Mammary epithelial cell (primary cell): Measurements from ENCODE around the gene ATG4C.

Experiments used
- EZH2 ChIP-seq: IDR thresholded peaks from 2 replicates; pipeline ENCODE4 v1.6.1; 2012; ENCODE audit warnings: low read length, inconsistent platforms, borderline replicate concordance
- TF ChIP-seq, protein P1 (sequence below), 2 donors: IDR thresholded peaks in 1 of 2; conservative IDR thresholded peaks in 1 of 2; 2 replicates each; pipeline ENCODE4 v1.5.1; 2011 to 2012; ENCODE audit warnings: inconsistent platforms in 2 of 2, low read length in 2 of 2, mild to moderate bottlenecking in 2 of 2, control low read depth in 1 of 2, low read depth in 1 of 2; ENCODE audit not compliant: insufficient read depth in 1 of 2; ENCODE audit errors: extremely low read depth in 1 of 2

DNA sequence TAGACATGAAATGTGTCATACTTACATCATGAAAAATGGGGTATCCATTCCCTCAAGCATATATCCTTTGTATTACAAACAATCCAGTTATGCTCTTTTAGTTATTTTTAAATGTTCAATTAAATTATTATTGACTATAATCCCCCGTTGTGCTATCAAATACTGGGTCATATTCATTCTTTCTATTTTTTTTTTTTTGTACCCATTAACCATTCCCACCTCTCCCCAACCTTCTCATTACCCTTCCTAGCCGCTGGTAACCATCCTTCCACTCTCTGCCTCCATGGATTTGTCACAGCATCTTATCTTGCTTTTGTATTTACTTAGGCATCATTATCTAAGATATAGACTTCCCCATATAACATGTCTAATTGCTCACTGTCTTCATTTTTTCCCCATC is 15.8 kb downstream of the ATG4C start:
- TF ChIP-seq, protein P1, sequence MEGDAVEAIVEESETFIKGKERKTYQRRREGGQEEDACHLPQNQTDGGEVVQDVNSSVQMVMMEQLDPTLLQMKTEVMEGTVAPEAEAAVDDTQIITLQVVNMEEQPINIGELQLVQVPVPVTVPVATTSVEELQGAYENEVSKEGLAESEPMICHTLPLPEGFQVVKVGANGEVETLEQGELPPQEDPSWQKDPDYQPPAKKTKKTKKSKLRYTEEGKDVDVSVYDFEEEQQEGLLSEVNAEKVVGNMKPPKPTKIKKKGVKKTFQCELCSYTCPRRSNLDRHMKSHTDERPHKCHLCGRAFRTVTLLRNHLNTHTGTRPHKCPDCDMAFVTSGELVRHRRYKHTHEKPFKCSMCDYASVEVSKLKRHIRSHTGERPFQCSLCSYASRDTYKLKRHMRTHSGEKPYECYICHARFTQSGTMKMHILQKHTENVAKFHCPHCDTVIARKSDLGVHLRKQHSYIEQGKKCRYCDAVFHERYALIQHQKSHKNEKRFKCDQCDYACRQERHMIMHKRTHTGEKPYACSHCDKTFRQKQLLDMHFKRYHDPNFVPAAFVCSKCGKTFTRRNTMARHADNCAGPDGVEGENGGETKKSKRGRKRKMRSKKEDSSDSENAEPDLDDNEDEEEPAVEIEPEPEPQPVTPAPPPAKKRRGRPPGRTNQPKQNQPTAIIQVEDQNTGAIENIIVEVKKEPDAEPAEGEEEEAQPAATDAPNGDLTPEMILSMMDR (conservative IDR thresholded peaks at IDR 0.05 in 1 of 2, IDR thresholded peaks at IDR 0.05 in 1 of 2; ENCODE audit: extremely low read depth in 1 of 2, insufficient read depth in 1 of 2, low read depth in 1 of 2, low read length in 2 of 2) = no peak
- no peak for TF ChIP-seq EZH2
